GM12878 (cell line): ENCODE data around the gene ARHGEF16. TPM values are rescaled to one million over a fixed set of nuclear protein-coding genes. Genes with fewer than 3 reads are reported as not detected.

Source experiments
- BRCA1 ChIP-seq: IDR thresholded peaks from 2 replicates; pipeline ENCODE4 v1.6.1; 2011; ENCODE audit warnings: low read depth, low read length, improper control_type of control experiment
- MEF2A ChIP-seq: IDR thresholded peaks from 2 replicates; pipeline ENCODE4 v1.6.1; 2011; ENCODE audit warnings: low read depth, mild to moderate bottlenecking, low read length, moderate library complexity; ENCODE audit not compliant: insufficient read depth
- PRDM15 ChIP-seq: fragments of 450-650 bp; formaldehyde crosslinking; IDR thresholded peaks from 2 replicates; pipeline ENCODE4 v1.4.0; 2020; ENCODE audit warnings: mild to moderate bottlenecking, moderate library complexity
- REST ChIP-seq: IDR thresholded peaks from 2 replicates; pipeline ENCODE4 v1.6.1; 2012; ENCODE audit warnings: mild to moderate bottlenecking, low read depth, low read length
- ZNF207 ChIP-seq: fragments of 450-650 bp; IDR thresholded peaks from 2 replicates; pipeline ENCODE4 v1.6.1; 2014; ENCODE audit warnings: antibody characterized with exemption, mild to moderate bottlenecking, borderline replicate concordance
- polyA plus RNA-seq, 11 experiments: library from polyadenylated mRNA; depleted of rRNA in 4 of 11; unstranded in 6 of 11; stranded (reverse) in 5 of 11; fragments of >200 nt; fragmentation: Nextera tagmentation in 4 of 11; fragmentation: Illumina TruSeq in 1 of 11; extraction: Ambion mirVana in 4 of 11; extraction: Trizol in 1 of 11; gene quantifications; 1 replicate in 1 of 11; 2 replicates in 10 of 11; pipeline versions ENCODE4 v1.2.1 to v1.2.3, GENCODE V29; 2011 to 2016; ENCODE audit warnings: inconsistent platforms in 2 of 11, missing spikeins in 2 of 11, low read depth in 1 of 11
- total RNA-seq, 4 experiments: library from RNA; depleted of rRNA in 3 of 4; stranded (reverse); fragments of >200 nt in 3 of 4; fragmentation: Illumina TruSeq in 1 of 4; extraction: Trizol in 1 of 4; gene quantifications; 2 replicates each; pipeline versions ENCODE4 v1.2.1 to v1.2.3, GENCODE V29; 2013 to 2021

Gene ARHGEF16
- total and polyA plus RNA-seq, 10 of the 15 experiments (the other 5 are each of a cell fraction or from before 2014, with no cell fraction given), result not detected

DNA sequence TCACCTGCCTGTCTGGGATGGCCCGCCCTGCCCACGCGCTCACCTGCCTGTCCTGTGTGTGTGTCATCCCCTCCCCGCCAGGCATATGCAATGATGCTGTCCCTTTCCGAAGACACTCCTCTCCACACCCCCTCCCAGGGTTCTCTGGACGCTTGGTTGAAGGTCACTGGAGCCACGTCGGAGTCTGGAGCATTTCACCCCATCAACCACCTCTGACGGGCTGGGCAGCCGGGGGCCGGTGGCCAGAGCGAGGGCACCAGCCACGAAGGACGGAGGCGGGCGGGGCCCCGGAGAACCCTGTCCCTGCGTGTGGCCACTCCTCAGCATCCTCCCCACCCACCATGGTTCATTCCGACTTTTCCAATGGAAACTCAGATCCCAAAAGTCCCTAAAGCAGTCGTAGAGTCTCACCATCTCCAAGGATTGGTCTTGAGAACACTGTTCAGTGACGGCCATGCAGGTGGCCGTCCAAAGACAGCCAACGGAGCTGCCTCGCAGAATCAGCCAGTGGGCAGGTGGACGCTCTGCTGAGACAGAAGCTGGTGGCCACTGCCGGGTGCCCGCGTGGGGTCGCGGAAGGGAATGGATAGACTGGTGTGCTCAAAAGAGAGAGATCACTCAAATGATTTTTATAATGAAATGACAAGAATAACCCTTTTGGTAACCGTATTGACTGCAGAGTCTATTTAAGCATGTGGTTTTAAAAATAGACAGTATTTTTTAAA, 20.7 kb upstream of the ARHGEF16 start (continued):
- TF ChIP-seq REST (no peak), BRCA1 (no peak), PRDM15 (CRISPR knock-in tag) (no peak), ZNF207 (no peak), MEF2A (no peak)
